Measurements from ENCODE around the gene PACSIN1. TPM values are rescaled to one million over a fixed set of nuclear protein-coding genes. Genes with fewer than 3 reads are reported as not detected.

The PACSIN1 gene
- total RNA-seq, 1 experiment from 2014 or later = 7.0 TPM

- no peak overlapping the region for H2AK5ac ChIP-seq (ENCODE audit: insufficient read length, low read length)
- no peak overlapping the region for H3K9ac ChIP-seq (ENCODE audit: extremely low read depth, insufficient read length, low read length)
- H3K4me2 ChIP-seq (ENCODE audit: insufficient read depth, insufficient read length, low read length) = no peak overlapping the region
- TF ChIP-seq CTCF (conservative IDR thresholded peaks at IDR 0.05) = no peak
- no peak overlapping the region for H3K4me3 Mint-ChIP-seq
- H3T11ph ChIP-seq (ENCODE audit: low read length) = no peak overlapping the region
- WGBS (ENCODE audit: extremely low coverage, insufficient read length, low lambda C conversion rate) = no CpG with 5 or more reads among the region's 2 CpGs
- H3K79me2 ChIP-seq (ENCODE audit: insufficient read depth, low read length) = no peaks in the 10 kb centered on the region
- no peak overlapping the region for H4K8ac ChIP-seq (replicated peaks; ENCODE audit: insufficient read length, low read depth, low read length)
- no peak overlapping the region for H2AFZ ChIP-seq (ENCODE audit: low read length)
- H3K14ac ChIP-seq (ENCODE audit: insufficient read depth, low read length) = no peak overlapping the region
- peaks cover 15 to 23% of the 10 kb centered on the region in 2 experiments for H3K4me1 Mint-ChIP-seq
- no peak overlapping the region for H3K56ac ChIP-seq (ENCODE audit: insufficient read length, low read depth, low read length)
- H3K27me3 Mint-ChIP-seq (ENCODE audit: low read depth) = no peaks in the 10 kb centered on the region
- H2BK12ac ChIP-seq (ENCODE audit: insufficient read length, low read depth, low read length) = no peak overlapping the region
- H2BK5ac ChIP-seq (ENCODE audit: insufficient read length, low read length) = no peak overlapping the region
- no peak overlapping the region for H2BK20ac ChIP-seq (ENCODE audit: low read depth, low read length, poor library complexity, severe bottlenecking)
- no peaks in the 10 kb centered on the region for H3K4me1 ChIP-seq (ENCODE audit: insufficient read depth, low read length)
- no peak overlapping the region for H4K5ac ChIP-seq (ENCODE audit: insufficient read length, low read depth, low read length)
- no peak overlapping the region for H3K4ac ChIP-seq (ENCODE audit: low read depth, low read length)
- no peak overlapping the region for H2BK15ac ChIP-seq (ENCODE audit: low read depth, low read length)
- no peak overlapping the region for H3K27ac Mint-ChIP-seq
- H3K23ac ChIP-seq (ENCODE audit: insufficient read length, low read depth, low read length) = no peak overlapping the region
- H4K20me1 ChIP-seq (ENCODE audit: control insufficient read depth, insufficient read depth, insufficient read length) = no peaks in the 10 kb centered on the region
- DNase-seq = no peak
- H3K27ac ChIP-seq (ENCODE audit: insufficient read length, low read depth, low read length) = no peak overlapping the region
- H3K23me2 ChIP-seq (ENCODE audit: insufficient read length, low read depth, low read length, poor library complexity, severe bottlenecking) = no peaks in the 10 kb centered on the region
- H3K36me3 Mint-ChIP-seq (ENCODE audit: insufficient read depth in 1 of 3, low read depth in 3 of 3) = no peaks in the 10 kb centered on the region
- H2BK120ac ChIP-seq (ENCODE audit: low read depth, low read length, poor library complexity, severe bottlenecking) = no peak overlapping the region
- no peaks in the 10 kb centered on the region for H3K9me3 Mint-ChIP-seq
- no peaks in the 10 kb centered on the region for H3K27me3 ChIP-seq (ENCODE audit: insufficient read depth, low read length)
- no peak overlapping the region for H4K91ac ChIP-seq (ENCODE audit: insufficient read length, low read depth, low read length)
- no peak overlapping the region for H3K18ac ChIP-seq (ENCODE audit: insufficient read length, low read depth, low read length)
- H3K9me3 ChIP-seq (ENCODE audit: control insufficient read depth, low read depth, low read length) = no peaks in the 10 kb centered on the region
- no peaks in the 10 kb centered on the region for H3K79me1 ChIP-seq (ENCODE audit: insufficient read depth, low read depth, low read length, poor library complexity, severe bottlenecking)
Observed at GRCh38 chr6:34457382-34457741, 8.5 kb upstream of the PACSIN1 start.
